ENCODE data around the gene CISH.

DNA sequence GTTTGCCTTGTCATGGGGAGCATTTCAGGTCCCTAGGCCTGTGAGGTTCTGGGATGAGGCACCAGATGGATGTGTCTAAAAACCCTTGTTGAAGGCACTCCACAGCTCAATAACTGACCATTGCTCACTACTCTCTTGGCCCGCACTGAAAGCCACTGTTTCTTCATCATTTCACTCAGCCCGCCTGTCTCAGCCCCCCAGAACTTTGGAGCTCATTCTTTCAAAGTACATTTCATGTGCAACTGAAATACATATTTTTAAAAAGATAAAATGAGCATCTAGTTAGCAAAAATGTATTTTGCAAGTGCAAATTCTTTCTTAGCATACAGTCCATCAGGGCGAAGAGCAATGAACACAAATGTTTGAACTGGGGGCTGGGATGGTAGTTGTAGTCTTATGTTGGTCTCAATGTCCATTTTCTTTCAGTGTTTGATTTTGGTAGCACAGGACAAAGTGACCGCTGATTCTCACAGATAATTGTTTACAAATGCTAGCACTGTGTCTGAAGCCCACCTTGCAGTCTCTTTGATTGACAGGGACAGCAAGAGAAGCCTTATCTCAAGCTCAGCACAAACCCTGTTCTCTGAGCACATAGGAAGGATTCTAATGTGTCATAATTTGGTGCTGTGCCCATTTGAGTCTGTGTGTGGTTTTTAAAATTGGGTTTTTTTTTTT is 22.7 kb downstream of the CISH start:
- TF ChIP-seq, protein P1, sequence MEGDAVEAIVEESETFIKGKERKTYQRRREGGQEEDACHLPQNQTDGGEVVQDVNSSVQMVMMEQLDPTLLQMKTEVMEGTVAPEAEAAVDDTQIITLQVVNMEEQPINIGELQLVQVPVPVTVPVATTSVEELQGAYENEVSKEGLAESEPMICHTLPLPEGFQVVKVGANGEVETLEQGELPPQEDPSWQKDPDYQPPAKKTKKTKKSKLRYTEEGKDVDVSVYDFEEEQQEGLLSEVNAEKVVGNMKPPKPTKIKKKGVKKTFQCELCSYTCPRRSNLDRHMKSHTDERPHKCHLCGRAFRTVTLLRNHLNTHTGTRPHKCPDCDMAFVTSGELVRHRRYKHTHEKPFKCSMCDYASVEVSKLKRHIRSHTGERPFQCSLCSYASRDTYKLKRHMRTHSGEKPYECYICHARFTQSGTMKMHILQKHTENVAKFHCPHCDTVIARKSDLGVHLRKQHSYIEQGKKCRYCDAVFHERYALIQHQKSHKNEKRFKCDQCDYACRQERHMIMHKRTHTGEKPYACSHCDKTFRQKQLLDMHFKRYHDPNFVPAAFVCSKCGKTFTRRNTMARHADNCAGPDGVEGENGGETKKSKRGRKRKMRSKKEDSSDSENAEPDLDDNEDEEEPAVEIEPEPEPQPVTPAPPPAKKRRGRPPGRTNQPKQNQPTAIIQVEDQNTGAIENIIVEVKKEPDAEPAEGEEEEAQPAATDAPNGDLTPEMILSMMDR (conservative IDR thresholded peaks at IDR 0.05; ENCODE audit: low read depth, low read length): no peak
- no peak for TF ChIP-seq EZH2 (IDR thresholded peaks at IDR 0.05; ENCODE audit: low read length, unreplicated experiment)

Data from PC-3 (cell line).